ENCODE results near the gene TRIM27.
"Not testable (repeated sequence)": the region's sequence is repeated elsewhere in the genome, so short reads cannot be mapped to it uniquely, and the experiment has no call there.

The TRIM27 gene

DNA sequence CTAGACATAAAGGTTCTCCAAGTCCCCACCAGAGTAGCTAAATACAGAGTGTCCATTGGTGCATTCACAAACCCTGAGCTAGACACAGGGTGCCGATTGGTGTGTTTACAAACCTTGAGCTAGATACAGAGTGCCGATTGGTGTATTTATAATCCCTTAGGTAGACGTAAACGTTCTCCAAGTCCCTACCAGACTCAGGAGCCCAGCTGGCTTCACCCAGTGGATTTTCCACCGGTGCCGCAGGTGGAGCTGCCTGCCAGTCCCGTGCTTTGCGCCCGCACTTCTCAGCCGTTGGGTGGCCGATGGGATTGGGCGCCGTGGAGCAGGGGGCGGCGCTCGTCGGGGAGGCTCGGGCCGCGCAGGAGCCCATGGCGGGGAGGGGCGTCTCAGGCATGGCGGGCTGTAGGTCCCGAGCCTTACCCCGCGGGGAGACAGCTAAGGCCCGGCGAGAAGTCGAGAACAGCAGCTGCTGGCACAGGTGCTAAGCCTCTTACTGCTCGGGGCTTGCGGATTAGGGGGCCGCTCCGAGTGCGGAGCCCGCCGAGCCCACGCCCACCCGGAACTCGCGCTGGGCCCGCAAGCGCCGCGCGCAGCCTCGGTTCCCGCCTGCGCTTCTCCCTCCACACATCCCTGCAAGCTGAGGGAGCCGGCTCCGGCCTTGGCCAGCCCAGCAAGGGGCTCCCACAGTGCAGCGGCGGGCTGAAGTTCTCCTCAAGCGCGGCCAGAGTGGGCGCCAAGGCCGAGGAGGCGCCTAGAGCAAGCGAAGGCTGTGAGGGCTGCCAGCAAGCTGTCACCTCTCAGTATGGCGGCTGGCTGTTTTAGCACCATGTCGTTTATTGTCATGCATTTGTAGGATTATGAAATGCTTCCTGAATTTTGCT, 57.3 kb downstream of the TRIM27 start:
- in situ Hi-C loops (cut with HindIII; ENCODE audit: low sequenced_read_pairs): not testable (repeated sequence)

DNA sequence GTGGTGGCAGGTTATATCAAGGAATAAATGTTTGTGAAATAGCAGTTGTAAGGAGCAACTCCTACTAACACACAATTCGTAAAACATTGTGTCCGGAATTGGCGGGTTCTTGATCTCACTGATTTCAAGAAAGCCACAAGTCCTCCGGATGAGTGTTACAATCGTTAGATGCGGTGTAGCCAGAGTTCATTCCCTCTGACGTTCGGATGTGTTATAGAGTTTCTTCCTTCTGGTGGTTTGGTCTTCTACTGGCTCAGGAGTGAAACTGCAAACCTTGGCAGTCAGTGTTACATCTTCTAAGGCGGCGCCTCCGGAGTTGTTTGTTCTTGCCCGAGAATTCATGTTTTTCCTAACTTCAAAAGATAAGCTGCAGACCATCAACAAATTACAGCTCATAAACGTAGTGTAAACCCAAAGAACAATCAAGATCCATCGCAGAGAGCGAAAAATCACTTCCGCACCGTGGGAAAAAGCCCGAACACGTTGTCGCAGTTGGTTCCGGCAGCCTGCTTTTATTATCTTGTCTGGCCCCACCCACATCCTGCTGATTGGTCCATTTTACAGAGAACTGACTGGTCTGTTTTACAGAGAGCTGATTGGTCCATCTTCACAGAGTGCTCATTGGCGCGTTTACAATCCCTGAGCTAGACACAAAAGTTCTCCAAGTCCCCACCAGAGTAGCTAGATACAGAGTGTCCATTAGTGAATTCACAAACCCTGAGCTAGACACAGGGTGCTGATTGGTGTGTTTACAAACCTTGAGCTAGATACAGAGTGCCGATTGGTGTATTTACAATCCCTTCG, 58.2 kb downstream of the TRIM27 start:
- in situ Hi-C loops (cut with HindIII; ENCODE audit: low sequenced_read_pairs): no loop called here

DNA sequence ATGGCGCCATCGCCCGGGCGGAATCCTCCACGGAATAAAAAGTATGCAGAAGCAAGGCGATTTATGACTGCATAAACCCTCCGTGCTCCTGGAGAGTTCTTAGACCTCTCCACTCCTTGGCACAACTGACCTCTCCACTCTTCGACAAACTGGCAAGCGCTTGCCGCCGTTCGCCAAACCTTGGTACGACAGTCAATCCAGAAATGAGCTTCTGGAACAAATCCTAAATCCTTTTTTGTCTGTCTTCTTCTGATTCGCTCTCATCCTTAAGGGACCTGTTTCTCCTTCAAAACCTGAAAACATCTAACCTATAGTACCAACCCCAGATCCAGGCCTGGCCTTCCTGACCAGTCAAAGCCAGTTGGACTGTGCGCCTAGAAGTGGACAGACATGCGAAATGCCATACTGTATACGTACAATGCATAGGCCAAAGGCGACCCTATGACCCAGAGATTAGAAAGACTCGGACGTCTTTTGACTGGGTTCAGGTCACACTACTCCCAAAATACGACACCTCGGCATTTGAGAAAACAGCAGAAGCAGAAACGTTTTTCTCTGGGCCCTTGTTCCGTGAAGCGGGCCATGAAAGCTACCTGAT, 59.4 kb downstream of the TRIM27 start:
- in situ Hi-C loops (cut with HindIII; ENCODE audit: low sequenced_read_pairs): loop anchor here (5.0 kb wide), 2 partner anchors 52 to 93 kb away; no protein-coding TSS in a partner anchor

DNA sequence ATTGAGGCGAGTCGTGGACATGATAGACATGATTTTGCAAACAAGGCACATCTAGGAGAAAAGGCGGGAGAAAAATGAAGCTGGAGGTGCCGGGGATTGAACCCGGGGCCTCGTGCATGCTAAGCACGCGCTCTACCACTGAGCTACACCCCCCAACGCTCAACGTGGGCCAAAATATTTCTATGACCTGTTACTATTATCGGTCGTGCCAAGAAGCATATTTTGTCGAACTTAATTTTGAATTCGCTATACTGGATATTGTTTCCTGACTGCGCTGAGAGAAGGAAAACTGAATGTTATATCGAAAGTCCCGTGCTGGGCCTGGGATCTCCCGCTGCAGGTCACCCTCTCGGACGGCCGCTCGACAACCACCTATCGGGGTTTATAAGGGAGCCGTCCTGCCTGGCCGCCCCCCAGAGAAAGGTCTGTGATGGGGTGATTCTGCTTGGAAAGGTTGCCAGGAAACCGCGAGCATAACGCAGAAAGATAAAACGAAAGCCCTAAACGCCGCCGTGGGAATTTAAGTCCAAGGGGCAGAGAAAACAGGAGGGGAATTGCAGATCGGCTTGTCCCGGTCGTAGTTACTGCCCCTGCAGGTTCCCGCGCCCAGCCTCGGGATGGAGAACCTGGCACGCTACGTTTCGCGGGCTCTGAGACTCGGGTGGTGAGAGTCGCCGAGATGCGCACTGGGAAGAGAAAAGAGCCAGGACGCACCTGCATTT, 60.0 kb downstream of the TRIM27 start:
- in situ Hi-C loops (cut with HindIII; ENCODE audit: low sequenced_read_pairs): loop anchor here (5.0 kb wide), 2 partner anchors 51 to 94 kb away; no protein-coding TSS in a partner anchor

DNA sequence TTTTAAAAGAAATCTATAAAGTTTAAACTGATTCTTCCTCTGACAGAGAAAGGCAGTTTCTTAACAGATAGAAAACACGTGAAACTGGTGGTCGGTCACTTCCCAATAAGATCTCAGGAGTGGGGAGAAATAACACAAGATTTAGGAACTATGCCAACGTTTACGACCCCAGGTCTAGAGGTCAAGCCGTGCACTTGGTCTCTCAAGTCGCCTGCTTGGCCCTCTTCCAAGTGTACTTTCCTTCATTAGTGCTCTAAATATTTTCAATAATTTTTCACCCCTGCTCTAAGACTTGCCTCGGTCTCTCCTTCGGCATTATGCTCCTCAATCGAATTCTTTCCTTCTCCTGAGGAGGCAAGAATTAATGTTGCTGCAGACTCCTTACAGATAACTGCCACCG, 61.7 kb downstream of the TRIM27 start:
- in situ Hi-C loops (cut with HindIII; ENCODE audit: low sequenced_read_pairs): loop anchor here (5.0 kb wide), 2 partner anchors 50 to 95 kb away; no protein-coding TSS in a partner anchor

DNA sequence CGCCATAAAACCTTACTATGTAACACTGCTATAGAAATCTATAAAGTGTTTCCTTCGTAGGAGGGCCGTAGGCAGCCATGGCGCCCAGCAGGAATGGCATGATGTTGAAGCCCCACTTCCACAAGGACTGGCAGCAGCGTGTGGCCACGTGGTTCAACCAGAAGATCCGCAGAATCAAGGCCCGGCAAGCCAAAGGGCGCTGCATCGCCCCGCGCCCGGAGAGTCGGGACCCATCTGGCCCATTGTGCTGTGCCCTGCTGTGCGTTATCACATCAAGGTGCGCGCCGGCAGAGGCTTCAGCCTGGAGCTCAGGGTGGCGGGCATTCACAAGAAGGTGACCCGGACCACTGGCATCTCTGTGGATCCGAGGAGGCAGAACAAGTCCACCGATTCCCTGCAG, 62.4 kb downstream of the TRIM27 start:
- in situ Hi-C loops (cut with HindIII; ENCODE audit: low sequenced_read_pairs): loop anchor here (5.0 kb wide), 2 partner anchors 49 to 96 kb away; no protein-coding TSS in a partner anchor

DNA sequence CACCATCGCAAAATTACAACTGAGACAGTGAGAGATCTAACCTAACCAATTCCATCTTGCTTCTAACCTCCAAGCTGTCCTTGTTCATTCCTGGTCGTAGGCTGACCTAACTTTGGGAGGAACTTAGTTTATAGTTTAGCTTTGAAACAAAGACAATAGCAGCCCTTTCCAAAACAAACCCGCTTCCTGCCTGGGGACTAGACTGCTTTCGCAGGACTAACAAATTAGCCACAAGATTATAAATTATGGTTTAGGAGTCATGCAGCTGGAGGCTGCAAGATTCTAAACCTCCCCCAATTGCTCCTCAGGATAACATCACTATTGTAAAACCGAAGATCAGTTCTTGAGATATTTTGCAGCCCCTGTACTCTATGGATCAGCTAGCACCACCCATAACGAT, 63.2 kb downstream of the TRIM27 start:
- in situ Hi-C loops (cut with HindIII; ENCODE audit: low sequenced_read_pairs): loop anchor here (5.0 kb wide), 2 partner anchors 48 to 97 kb away; no protein-coding TSS in a partner anchor

DNA sequence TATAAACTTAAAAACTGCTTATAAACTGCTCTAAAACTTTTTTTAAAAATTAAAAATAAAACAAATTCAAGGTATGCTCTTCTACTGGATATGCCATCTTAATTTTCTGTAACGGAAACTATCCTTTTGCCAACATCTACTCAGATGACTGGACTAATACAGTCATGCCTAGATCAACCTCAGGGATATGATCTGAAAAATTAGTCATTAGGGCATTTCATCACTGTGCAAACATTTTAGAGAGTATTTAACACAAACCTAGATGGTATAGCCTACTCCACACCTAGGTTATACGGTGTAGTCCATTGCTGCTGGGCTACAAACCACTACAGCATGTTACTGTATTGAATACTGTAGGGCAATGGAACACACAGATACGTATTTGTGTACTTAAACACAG, 64.8 kb downstream of the TRIM27 start:
- in situ Hi-C loops (cut with HindIII; ENCODE audit: low sequenced_read_pairs): no loop called here

DNA sequence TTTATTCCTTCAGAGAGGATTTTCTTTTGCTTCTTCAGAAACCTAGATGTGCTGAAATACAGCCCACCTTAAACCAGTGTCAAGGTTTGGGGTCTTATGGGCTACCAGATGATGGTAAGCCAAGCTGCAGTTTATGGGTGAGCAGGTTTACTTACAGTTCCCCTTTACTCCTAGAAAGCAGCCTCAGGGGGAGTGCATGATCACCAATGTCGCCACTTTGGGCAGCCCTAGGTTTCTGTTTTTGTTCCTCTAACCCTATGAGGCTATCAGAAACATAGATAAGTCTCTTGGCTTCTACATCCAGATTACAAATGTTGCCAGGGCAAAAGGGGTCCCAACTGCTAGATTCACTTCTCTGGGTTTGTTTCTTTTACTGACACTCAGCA, 67.2 kb downstream of the TRIM27 start:
- in situ Hi-C loops (cut with HindIII; ENCODE audit: low sequenced_read_pairs): no loop called here

DNA sequence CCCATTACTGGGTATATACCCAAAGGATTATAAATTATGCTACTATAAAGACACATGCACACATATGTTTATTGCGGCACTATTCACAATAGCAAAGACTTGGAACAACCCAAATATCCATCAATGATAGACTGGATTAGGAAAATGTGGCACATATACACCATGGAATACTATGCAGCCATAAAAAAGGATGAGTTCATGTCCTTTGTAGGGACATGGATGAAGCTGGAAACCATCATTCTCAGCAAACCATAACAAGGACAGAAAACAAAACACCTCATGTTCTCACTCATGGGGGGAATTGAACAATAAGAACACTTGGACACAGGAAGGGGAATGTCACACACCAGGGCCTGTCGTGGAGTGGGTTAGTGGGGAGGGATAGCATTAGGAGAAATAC, 69.4 kb downstream of the TRIM27 start:
- in situ Hi-C loops (cut with HindIII; ENCODE audit: low sequenced_read_pairs): not testable (repeated sequence)

All from endothelial cell of hepatic sinusoid (primary cell).